Astrocyte (in vitro differentiated cells and primary cell): ENCODE results near the gene PCCA. TPM values are rescaled to one million over a fixed set of nuclear protein-coding genes. Genes with fewer than 3 reads are reported as not detected.

Experiments used
- DNase-seq: peaks from one replicate; pipeline ENCODE4 v3.0.0-alpha.2; 2010; ENCODE audit warnings: low read depth
- FAIRE-seq: peaks from 2 replicates; lab custom pipeline; 2011; peaks lifted over from hg19 to GRCh38; lab: Jason Lieb, UNC
- H2AFZ ChIP-seq: 2 replicates; pipeline ENCODE4 v1.6.0; 2012; ENCODE audit warnings: low read depth, low read length, inconsistent platforms
- H3K27ac ChIP-seq: 2 replicates; pipeline ENCODE4 v1.5.1; 2011; ENCODE audit warnings: low read depth, low read length, inconsistent platforms
- H3K27me3 ChIP-seq: 2 replicates; pipeline ENCODE4 v1.6.0; 2011; ENCODE audit warnings: low read length, inconsistent platforms; ENCODE audit not compliant: insufficient read depth
- H3K36me3 ChIP-seq: 2 replicates; pipeline ENCODE4 v1.5.1; 2011; ENCODE audit warnings: low read length, inconsistent platforms; ENCODE audit not compliant: insufficient read depth
- H3K4me1 ChIP-seq: 2 replicates; pipeline ENCODE4 v1.5.1; 2011; ENCODE audit warnings: low read length, inconsistent platforms; ENCODE audit not compliant: insufficient read depth
- H3K4me2 ChIP-seq: 2 replicates; pipeline ENCODE4 v1.6.0; 2012; ENCODE audit warnings: low read length, inconsistent platforms
- H3K4me3 ChIP-seq: 2 replicates; pipeline ENCODE4 v1.5.1; 2011; ENCODE audit warnings: low read depth, mild to moderate bottlenecking, low read length, inconsistent platforms; ENCODE audit not compliant: insufficient read depth
- H3K79me2 ChIP-seq: 2 replicates; pipeline ENCODE4 v1.6.0; 2012; ENCODE audit warnings: mild to moderate bottlenecking, low read length, inconsistent platforms; ENCODE audit not compliant: insufficient read depth
- H3K9ac ChIP-seq: 2 replicates; pipeline ENCODE4 v1.6.0; 2012; ENCODE audit warnings: mild to moderate bottlenecking, low read length, inconsistent platforms
- H3K9me3 ChIP-seq: 2 replicates; pipeline ENCODE4 v1.5.1; 2012; ENCODE audit warnings: low read depth, mild to moderate bottlenecking, low read length, inconsistent platforms; ENCODE audit not compliant: insufficient read depth
- H4K20me1 ChIP-seq: 2 replicates; pipeline ENCODE4 v1.6.0; 2012; ENCODE audit warnings: low read length, inconsistent platforms; ENCODE audit not compliant: insufficient read depth
- H3K27ac Mint-ChIP-seq: one replicate; pipeline ENCODE4 v1.8.0; 2021; ENCODE audit warnings: mild to moderate bottlenecking, mixed read lengths; ENCODE audit not compliant: unreplicated experiment
- H3K27me3 Mint-ChIP-seq: one replicate; pipeline ENCODE4 v1.8.0; 2021; ENCODE audit warnings: low read depth, mixed read lengths; ENCODE audit not compliant: unreplicated experiment
- H3K36me3 Mint-ChIP-seq: one replicate; pipeline ENCODE4 v1.8.0; 2021; ENCODE audit warnings: low read depth, mixed read lengths; ENCODE audit not compliant: unreplicated experiment
- H3K4me1 Mint-ChIP-seq: one replicate; pipeline ENCODE4 v1.8.0; 2021; ENCODE audit warnings: low read depth, mixed read lengths; ENCODE audit not compliant: unreplicated experiment
- H3K4me3 Mint-ChIP-seq: one replicate; pipeline ENCODE4 v1.8.0; 2021; ENCODE audit warnings: mild to moderate bottlenecking, moderate library complexity, mixed read lengths; ENCODE audit not compliant: unreplicated experiment
- H3K9me3 Mint-ChIP-seq: one replicate; pipeline ENCODE4 v1.8.0; 2021; ENCODE audit warnings: mild to moderate bottlenecking, mixed read lengths; ENCODE audit not compliant: unreplicated experiment
- EZH2 ChIP-seq: IDR thresholded peaks from 2 replicates; pipeline ENCODE4 v1.6.1; 2012; ENCODE audit warnings: mild to moderate bottlenecking, low read length, inconsistent platforms; ENCODE audit not compliant: insufficient read depth
- total RNA-seq: library from RNA; stranded (reverse); gene quantifications from 2 replicates; pipeline ENCODE4 v1.2.1, GENCODE V29; 2021
- TF ChIP-seq, protein P1 (sequence below): IDR thresholded peaks from 2 replicates; pipeline ENCODE4 v1.5.1; 2011; ENCODE audit warnings: low read depth, mild to moderate bottlenecking, inconsistent platforms, low read length, moderate library complexity; ENCODE audit not compliant: insufficient read depth

PCCA gene
- total RNA-seq, 1 donor from 2014 or later = 13.9 TPM

DNA sequence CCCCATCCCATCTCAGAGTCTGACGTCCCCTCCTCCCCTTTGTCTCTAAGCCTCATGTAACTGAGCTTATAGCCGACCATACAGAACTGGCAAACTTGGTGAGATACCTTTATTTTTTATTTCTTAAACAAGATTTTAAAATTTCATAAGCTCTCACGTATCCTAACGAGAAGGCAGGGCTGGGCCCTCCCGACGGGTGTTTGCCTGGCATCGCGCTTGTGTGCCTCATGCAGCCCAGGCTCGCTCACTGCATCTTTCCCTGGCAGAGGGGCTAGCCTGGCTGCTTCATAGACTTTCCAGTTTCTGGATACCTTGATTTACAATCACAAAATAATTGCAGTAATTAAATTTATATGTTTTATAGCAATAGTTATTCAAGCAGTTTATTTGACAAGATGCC is 430.7 kb downstream of the PCCA start:
- Histone ChIP-seq H3K9ac (no peak overlapping the region), H3K9me3 (no peaks in the 10 kb centered on the region), H3K27me3 (no peaks in the 10 kb centered on the region), H3K4me3 (no peak overlapping the region), H4K20me1 (no peaks in the 10 kb centered on the region), H3K36me3 (no peaks in the 10 kb centered on the region), H3K4me2 (no peak overlapping the region), H3K4me1 (no peaks in the 10 kb centered on the region), H3K79me2 (no peaks in the 10 kb centered on the region), H3K27ac (no peak overlapping the region), H2AFZ (no peak overlapping the region)
- TF ChIP-seq, protein P1, sequence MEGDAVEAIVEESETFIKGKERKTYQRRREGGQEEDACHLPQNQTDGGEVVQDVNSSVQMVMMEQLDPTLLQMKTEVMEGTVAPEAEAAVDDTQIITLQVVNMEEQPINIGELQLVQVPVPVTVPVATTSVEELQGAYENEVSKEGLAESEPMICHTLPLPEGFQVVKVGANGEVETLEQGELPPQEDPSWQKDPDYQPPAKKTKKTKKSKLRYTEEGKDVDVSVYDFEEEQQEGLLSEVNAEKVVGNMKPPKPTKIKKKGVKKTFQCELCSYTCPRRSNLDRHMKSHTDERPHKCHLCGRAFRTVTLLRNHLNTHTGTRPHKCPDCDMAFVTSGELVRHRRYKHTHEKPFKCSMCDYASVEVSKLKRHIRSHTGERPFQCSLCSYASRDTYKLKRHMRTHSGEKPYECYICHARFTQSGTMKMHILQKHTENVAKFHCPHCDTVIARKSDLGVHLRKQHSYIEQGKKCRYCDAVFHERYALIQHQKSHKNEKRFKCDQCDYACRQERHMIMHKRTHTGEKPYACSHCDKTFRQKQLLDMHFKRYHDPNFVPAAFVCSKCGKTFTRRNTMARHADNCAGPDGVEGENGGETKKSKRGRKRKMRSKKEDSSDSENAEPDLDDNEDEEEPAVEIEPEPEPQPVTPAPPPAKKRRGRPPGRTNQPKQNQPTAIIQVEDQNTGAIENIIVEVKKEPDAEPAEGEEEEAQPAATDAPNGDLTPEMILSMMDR = no peak
- no peak for TF ChIP-seq EZH2
- no peaks in the 10 kb centered on the region for H3K27me3 Mint-ChIP-seq
- H3K36me3 Mint-ChIP-seq = peaks cover 4% of the 10 kb centered on the region
- no peaks in the 10 kb centered on the region for H3K9me3 Mint-ChIP-seq
- no peaks in the 10 kb centered on the region for H3K4me1 Mint-ChIP-seq
- H3K27ac Mint-ChIP-seq = no peak overlapping the region
- FAIRE-seq = no peak
- DNase-seq = no peak
- H3K4me3 Mint-ChIP-seq = no peak overlapping the region

DNA sequence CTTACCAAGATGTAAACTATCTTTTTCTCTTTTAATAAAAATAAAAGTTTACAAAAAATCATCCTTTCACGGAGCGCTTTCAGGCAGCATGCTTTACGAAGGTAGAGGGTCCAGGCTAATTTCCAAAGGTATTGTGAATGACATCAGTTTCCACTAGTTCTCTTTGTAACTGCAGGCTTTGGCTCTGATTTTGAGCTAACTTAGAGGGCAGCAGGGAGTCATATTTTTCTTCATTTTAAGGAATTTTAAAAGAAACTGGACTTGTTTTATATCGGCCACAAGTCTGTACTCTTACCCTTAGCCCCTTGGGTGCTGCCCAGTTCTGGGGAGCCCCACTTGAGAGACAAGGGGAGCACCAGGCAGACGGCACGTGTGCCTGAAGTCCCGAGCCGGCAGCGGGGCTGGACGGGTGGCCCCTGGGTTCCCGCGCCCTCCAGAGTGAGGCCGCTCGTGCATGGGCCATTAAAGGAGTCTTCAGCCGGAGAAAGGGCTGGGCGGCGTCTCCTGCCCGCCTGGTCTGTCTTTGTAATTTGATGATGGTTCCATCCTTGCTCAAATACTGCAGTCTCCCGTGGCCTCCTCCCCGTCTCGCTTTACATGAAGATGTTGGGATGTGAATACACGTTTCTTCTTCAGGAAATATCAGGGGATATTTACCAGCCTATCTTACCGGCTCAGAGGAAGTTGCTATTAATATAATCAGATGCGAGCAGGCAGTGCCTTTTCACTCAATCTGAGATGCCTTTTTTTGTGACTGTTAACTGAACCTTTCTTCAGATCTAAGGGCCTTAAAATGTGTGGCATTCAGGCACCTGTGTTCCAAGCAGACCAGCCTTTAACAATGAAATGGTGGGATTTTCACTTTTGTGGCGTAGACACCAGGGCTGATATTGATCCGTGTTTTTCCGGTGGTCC is 432.3 kb downstream of the PCCA start:
- Histone ChIP-seq H3K4me3 (no peak overlapping the region), H3K4me2 (peak overlapping the region; percentile 72), H4K20me1 (no peaks in the 10 kb centered on the region), H2AFZ (peak overlapping the region; percentile 5), H3K9me3 (no peaks in the 10 kb centered on the region), H3K79me2 (no peaks in the 10 kb centered on the region), H3K4me1 (no peaks in the 10 kb centered on the region), H3K9ac (peak overlapping the region; percentile 9), H3K27ac (no peak overlapping the region), H3K27me3 (no peaks in the 10 kb centered on the region), H3K36me3 (no peaks in the 10 kb centered on the region)
- Mint-ChIP-seq H3K9me3 (no peaks in the 10 kb centered on the region), H3K4me1 (no peaks in the 10 kb centered on the region), H3K4me3 (no peak overlapping the region), H3K27me3 (no peaks in the 10 kb centered on the region), H3K27ac (no peak overlapping the region), H3K36me3 (peaks cover 6% of the 10 kb centered on the region)
- no peak for DNase-seq
- no peak for FAIRE-seq
- TF ChIP-seq EZH2 = no peak
- TF ChIP-seq, protein P1 = no peak
